ENCODE data around the gene PLEKHA7. TPM values are rescaled to one million over a fixed set of nuclear protein-coding genes. Genes with fewer than 3 reads are reported as not detected.
A peak's percentile ranks its signal among the peaks of the same experiment; 100 is the strongest.
"Not testable (repeated sequence)": the region's sequence is repeated elsewhere in the genome, so short reads cannot be mapped to it uniquely, and the experiment has no call there.

PLEKHA7 gene, protein sequence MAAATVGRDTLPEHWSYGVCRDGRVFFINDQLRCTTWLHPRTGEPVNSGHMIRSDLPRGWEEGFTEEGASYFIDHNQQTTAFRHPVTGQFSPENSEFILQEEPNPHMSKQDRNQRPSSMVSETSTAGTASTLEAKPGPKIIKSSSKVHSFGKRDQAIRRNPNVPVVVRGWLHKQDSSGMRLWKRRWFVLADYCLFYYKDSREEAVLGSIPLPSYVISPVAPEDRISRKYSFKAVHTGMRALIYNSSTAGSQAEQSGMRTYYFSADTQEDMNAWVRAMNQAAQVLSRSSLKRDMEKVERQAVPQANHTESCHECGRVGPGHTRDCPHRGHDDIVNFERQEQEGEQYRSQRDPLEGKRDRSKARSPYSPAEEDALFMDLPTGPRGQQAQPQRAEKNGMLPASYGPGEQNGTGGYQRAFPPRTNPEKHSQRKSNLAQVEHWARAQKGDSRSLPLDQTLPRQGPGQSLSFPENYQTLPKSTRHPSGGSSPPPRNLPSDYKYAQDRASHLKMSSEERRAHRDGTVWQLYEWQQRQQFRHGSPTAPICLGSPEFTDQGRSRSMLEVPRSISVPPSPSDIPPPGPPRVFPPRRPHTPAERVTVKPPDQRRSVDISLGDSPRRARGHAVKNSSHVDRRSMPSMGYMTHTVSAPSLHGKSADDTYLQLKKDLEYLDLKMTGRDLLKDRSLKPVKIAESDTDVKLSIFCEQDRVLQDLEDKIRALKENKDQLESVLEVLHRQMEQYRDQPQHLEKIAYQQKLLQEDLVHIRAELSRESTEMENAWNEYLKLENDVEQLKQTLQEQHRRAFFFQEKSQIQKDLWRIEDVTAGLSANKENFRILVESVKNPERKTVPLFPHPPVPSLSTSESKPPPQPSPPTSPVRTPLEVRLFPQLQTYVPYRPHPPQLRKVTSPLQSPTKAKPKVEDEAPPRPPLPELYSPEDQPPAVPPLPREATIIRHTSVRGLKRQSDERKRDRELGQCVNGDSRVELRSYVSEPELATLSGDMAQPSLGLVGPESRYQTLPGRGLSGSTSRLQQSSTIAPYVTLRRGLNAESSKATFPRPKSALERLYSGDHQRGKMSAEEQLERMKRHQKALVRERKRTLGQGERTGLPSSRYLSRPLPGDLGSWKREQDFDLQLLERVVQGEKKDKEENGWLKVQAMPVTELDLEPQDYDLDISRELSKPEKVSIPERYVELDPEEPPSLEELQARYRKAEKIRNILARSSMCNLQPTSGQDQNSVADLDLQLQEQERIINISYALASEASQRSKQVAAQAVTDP
- total RNA-seq (2014; rRNA removed; shearing (Covaris generic)) = 0.03 TPM in 1 of 2 replicates, not detected in the other

DNA sequence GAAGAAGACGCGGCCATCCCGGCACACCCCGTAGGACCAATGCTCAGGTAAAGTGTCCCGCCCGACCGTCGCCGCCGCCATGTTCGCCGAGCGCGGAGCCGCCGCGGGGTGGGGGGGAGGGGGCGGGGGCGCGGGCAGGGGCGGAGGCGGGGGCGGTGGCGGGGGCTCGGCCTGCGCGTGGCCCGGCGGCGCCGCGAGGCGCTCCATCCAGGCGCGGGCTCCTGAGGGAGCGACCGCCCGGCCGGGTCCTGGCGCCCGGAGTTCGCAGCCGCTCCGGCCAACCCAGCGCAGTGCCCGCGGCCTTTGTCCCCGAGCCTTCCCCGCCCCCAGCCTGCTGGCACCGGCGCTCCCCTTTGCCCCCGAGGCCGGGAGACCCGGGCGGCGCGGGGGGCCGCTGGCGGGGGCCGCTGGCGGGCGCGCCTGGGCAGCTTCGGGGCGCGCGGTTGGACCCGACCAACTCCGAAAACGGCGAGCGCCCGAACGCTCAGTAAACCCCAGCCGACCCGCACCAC is at the start of gene PLEKHA7:
Gene PLEKHA7 (minus strand): TSS at position 94 of the 512 bp plus-strand sequence. CDS start 13 bp downstream, at position 81.
- 0 out of 2 replicates have a peak, but pooled peaks cover 5% of the 10 kb centered on the region for H3K27me3 ChIP-seq
- no peaks in the 10 kb centered on the region for H3K4me1 ChIP-seq
- H3K4me3 ChIP-seq = no peak within 1 kb of the TSS
- H3K27ac ChIP-seq = no peak within 1 kb of the TSS
- H3K9me3 ChIP-seq (replicated peaks) = no peaks in the 10 kb centered on the region
- no peak for DNase-seq
- no peaks in the 10 kb centered on the region for H3K36me3 ChIP-seq

DNA sequence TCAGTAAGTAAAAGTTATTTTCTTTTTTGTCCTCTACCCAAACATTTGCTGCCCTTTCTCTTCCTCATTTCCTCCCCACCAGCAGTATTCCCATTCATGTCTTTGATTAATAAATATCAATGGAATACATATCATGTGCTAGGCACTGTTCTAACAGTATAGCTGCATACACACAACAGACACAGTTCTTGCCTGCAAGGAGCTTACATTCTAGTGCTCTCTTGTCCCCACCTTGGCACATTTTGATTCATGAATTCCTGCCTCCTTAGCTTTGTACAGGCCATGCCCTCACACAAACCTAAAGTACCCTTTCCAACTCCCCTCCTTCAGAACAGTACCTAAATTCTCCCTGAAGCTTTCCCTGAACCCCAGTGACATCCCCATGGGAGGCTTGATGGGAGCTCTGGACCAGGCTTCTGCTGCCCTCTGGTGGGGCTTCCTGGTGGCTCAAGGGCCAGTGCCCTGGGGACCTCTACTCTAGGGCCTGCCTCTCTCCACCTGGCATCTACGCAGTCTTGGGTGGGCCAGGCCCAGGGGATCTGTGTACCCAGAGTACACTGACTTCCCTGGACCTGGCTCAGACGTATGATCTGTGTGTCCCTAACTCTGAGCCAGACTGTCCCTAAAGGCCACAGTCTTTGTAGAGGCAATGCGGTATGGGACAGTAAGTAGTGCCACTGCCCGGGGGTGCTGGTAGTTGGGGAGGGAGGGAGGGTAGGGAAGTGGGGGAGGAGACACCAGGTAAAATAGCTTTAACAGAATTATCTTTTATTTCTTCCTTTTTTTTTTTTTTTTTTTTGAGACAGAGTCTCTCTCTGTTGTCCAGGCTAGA is 49.2 kb upstream of the PLEKHA7 start:
- DNase-seq = peak; percentile 80 to 85
- no peaks in the 10 kb centered on the region for H3K9me3 ChIP-seq (replicated peaks)
- H3K4me1 ChIP-seq = no peaks in the 10 kb centered on the region
- no peaks in the 10 kb centered on the region for H3K27me3 ChIP-seq
- H3K36me3 ChIP-seq = no peaks in the 10 kb centered on the region
- no peak overlapping the region for H3K27ac ChIP-seq
- H3K4me3 ChIP-seq = no peak overlapping the region

DNA sequence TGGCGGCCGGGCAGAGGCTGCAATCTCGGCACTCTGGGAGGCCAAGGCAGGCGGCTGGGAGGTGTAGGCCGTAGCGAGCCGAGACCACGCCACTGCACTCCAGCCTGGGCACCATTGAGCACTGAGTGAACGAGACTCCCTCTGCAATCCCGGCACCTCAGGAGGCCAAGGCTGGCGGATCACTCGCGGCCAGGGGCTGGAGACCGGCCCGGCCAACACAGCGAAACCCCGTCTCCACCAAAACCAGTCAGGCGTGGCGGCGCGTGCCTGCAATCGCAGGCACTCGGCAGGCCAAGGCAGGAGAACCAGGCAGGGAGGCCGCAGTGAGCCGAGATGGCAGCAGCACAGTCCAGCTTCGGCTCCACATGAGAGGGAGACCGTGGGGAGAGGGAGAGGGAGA is 36.9 kb upstream of the PLEKHA7 start:
- H3K27ac ChIP-seq, DNase-seq, H3K36me3 ChIP-seq, H3K27me3 ChIP-seq, H3K4me1 ChIP-seq, H3K4me3 ChIP-seq: not testable (repeated sequence)
- peaks cover 11% of the 10 kb centered on the region for H3K9me3 ChIP-seq (replicated peaks)

GRCh38 chr11:17048491-17048890 is 34.3 kb upstream of the PLEKHA7 start:
- H3K9me3 ChIP-seq (replicated peaks); H3K27ac ChIP-seq; H3K27me3 ChIP-seq; H3K4me1 ChIP-seq; H3K36me3 ChIP-seq; DNase-seq; H3K4me3 ChIP-seq: not testable (repeated sequence)

DNA sequence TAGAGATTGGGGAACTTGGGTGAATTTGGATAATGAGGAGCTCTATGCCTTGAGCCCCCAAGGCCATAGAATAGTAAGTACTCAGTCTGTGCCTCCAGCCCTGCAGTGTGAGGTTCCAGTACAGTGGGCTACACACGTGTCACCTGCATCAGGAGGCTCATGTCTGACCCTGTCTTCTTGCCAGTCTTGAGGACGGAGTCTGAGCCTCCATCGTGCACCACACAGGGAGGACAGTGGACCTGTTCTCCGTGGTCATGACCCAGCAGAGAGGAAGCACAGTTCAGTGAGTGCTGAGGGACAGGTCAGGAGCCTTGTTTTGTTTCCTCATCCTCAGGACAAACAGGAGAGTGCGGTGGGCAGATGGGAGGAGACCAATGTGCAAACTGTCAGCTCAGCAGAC is 32.5 kb upstream of the PLEKHA7 start:
- Histone ChIP-seq H3K4me1 (no peaks in the 10 kb centered on the region), H3K27ac (no peak overlapping the region), H3K9me3 (replicated peaks) (no peaks in the 10 kb centered on the region), H3K27me3 (no peaks in the 10 kb centered on the region), H3K36me3 (no peaks in the 10 kb centered on the region), H3K4me3 (no peak overlapping the region)
- no peak for DNase-seq

DNA sequence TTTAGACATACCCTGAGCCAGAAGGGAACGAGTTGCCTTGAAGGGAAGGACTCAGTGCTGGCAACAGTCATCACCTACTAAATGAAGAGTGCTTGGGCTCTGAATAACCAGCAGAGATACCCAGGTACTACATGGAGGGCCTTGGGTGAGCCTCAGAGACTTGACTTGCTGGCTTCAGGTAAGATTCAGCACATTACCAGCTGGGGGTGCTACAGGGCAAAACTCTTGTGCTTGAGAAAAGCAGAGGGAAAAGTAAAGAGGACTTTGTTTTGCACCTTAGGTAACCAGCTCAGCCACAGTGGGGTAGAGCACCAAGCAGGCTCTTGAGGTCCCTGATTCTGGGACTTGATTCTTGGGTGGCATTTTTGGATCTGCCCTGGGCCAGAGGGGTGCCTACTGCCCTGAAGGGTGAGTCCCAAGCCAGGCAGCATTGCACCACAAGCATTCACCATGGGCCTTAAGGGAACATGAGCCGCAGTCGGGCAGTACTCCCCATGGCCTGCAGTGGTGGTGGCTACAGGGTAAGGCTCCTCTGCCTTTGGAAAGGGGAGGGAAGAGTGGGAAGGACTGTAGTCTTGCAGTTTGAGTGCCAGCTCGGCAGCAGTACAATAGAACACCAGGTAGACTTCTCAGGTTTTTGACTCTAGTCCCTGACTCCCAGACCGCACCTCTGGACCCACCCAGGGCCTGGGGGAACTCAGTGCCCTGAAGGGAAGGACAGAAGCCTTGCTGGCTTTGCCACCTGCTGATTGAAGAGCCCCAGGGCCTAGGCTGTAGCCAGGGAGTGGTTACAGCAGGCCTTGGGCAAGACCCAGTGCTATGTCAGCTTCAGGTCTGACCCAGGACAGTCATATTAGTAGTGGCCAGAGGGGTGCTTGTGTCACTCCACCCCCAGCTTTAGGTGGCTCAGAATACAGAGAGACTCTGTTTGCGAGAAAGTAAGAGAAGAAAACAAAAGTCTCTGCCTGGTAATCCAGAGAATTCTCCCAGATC is 22.7 kb upstream of the PLEKHA7 start:
- no peaks in the 10 kb centered on the region for H3K36me3 ChIP-seq
- no peaks in the 10 kb centered on the region for H3K4me1 ChIP-seq
- no peak overlapping the region for H3K27ac ChIP-seq
- DNase-seq = peak in 1 of 2 experiments; percentile 12
- H3K27me3 ChIP-seq = no peaks in the 10 kb centered on the region
- H3K4me3 ChIP-seq = no peak overlapping the region
- H3K9me3 ChIP-seq (replicated peaks) = no peaks in the 10 kb centered on the region

- not testable (repeated sequence) for H3K27ac ChIP-seq, H3K4me1 ChIP-seq
Measured at GRCh38 chr11:17034027-17034426, 19.8 kb upstream of the PLEKHA7 start.

GRCh38 chr11:17026487-17027082 is 12.4 kb upstream of the PLEKHA7 start:
- H3K9me3 ChIP-seq (replicated peaks) = no peaks in the 10 kb centered on the region
- no peak overlapping the region for H3K27ac ChIP-seq
- no peak overlapping the region for H3K4me3 ChIP-seq
- H3K27me3 ChIP-seq = no peaks in the 10 kb centered on the region
- H3K4me1 ChIP-seq = no peaks in the 10 kb centered on the region
- no peak for DNase-seq
- no peaks in the 10 kb centered on the region for H3K36me3 ChIP-seq

More at GRCh38 chr11:17034027-17034426, 19.8 kb upstream of the PLEKHA7 start:
- not testable (repeated sequence) for H3K9me3 ChIP-seq (replicated peaks); H3K36me3 ChIP-seq; H3K27me3 ChIP-seq; H3K4me3 ChIP-seq; DNase-seq

DNA sequence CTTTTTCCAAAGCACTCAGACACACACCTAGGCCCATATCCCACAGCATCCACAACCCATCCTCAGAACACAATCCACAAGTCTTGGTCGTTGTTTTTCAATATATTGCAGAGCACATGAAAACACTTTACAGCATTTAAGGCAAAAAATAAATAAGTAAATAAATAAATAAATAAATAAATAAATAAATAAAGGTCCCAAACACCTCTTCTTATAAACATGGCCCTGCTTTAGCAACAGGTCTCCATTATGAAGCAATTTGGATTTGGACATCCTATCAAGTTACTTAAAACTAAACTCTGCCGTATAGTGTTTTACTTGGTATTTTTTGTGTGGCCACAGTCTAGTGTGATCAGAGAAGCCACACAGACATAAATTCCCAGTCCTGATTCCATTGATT is 10.7 kb upstream of the PLEKHA7 start:
- Histone ChIP-seq H3K36me3 (no peaks in the 10 kb centered on the region), H3K27ac (no peak overlapping the region), H3K4me3 (no peak overlapping the region), H3K4me1 (no peaks in the 10 kb centered on the region), H3K9me3 (replicated peaks) (no peaks in the 10 kb centered on the region), H3K27me3 (no peaks in the 10 kb centered on the region)
- no peak for DNase-seq

DNA sequence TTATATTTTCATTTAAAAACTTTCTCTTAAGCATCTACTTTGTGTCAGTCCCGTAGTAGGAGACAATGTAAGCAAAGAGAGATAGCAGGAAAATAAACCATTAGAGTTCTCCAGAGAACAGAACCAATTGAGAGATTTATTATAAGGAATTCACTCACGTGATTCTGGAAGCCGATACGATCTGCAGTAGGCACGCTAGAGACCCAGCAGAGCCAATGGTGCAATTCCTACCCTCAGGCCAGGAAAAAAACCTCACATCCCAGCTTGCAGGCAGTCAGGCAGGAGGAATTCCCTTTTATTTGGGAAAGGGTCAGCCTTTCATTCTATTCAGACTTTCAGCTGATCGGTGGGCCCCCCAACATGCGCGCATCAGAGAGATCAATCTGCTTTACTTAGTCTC is 7.3 kb upstream of the PLEKHA7 start:
- Histone ChIP-seq H3K36me3 (no peaks in the 10 kb centered on the region), H3K27ac (no peak overlapping the region), H3K4me3 (no peak overlapping the region), H3K4me1 (no peaks in the 10 kb centered on the region), H3K27me3 (no peaks in the 10 kb centered on the region), H3K9me3 (replicated peaks) (no peaks in the 10 kb centered on the region)
- no peak for DNase-seq

DNA sequence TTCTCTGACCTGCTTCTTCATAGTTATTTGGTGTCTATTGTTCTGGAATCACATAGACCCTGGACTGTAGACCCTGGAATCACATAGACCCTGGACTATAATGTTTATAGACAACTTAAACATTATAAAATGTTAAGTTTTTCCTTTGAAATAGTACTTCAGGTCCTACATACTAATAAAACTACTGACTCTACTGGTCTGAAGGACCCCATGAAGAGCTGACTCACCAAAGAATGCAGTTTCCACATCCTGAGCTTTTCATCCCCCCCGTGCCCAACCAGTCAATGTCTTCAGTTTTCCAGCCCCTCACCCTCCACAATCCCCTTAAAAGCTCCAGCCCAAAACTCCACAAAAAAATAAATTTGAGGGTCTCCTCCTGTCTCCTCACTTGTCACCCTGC is 6.6 kb upstream of the PLEKHA7 start:
- H3K4me3 ChIP-seq = no peak overlapping the region
- no peaks in the 10 kb centered on the region for H3K9me3 ChIP-seq (replicated peaks)
- no peaks in the 10 kb centered on the region for H3K36me3 ChIP-seq
- no peak for DNase-seq
- H3K27me3 ChIP-seq = no peaks in the 10 kb centered on the region
- no peak overlapping the region for H3K27ac ChIP-seq
- H3K4me1 ChIP-seq = no peaks in the 10 kb centered on the region

- Histone ChIP-seq H3K9me3 (replicated peaks) (no peaks in the 10 kb centered on the region), H3K4me3 (no peak overlapping the region), H3K4me1 (no peaks in the 10 kb centered on the region), H3K36me3 (no peaks in the 10 kb centered on the region), H3K27ac (no peak overlapping the region), H3K27me3 (no peaks in the 10 kb centered on the region)
- no peak for DNase-seq
Measured at GRCh38 chr11:17019232-17019631, 5.0 kb upstream of the PLEKHA7 start.

Data from SJCRH30 (cell line).